GM12878 (cell line): ENCODE results near the gene WWOX. TPM values are rescaled to one million over a fixed set of nuclear protein-coding genes. Genes with fewer than 3 reads are reported as not detected.

Experiments
- ATAC-seq: fragments of 200-7000 bp; cut with Tn5 transposase; 3 replicates; pipeline ENCODE4 v1.9.1; 2020; ENCODE audit warnings: mild to moderate bottlenecking, moderate library complexity
- BruUV-seq: library from RNA; stranded (reverse); fragments of 400-500 nt; replicated peaks from 2 replicates; lab custom pipeline; 2021; lab: Mats Ljungman, UMichigan
- CTCF ChIA-PET: fragments of 300-600 bp; sonication (Branson Sonifier 250); formaldehyde crosslinking; extraction: SDS; loops from one replicate; lab custom pipeline; 2021; ENCODE audit warnings: inconsistent platforms; lab: Yijun Ruan, JAX
- POLR2A ChIA-PET: fragments of 350-600 bp; formaldehyde crosslinking; extraction: SDS; loops from one replicate; lab custom pipeline; 2021; ENCODE audit warnings: inconsistent platforms; lab: Charles Lee
- RAD21 ChIA-PET: fragments of 300-600 bp; sonication (Branson Sonifier 250); formaldehyde crosslinking; loops from one replicate; lab custom pipeline; 2023; ENCODE audit warnings: antibody characterized with exemption; ENCODE audit not compliant: unreplicated experiment; lab: Charles Lee
- SMC1A ChIA-PET: fragments of 300-600 bp; sonication (Branson Sonifier 250); formaldehyde crosslinking; loops from one replicate; lab custom pipeline; 2023; ENCODE audit not compliant: unreplicated experiment, uncharacterized antibody; lab: Charles Lee
- DNase-seq: peaks from one replicate; pipeline ENCODE4 v3.0.0-alpha.2; 2011; ENCODE audit warnings: low read depth, low spot score
- FAIRE-seq: peaks from 3 replicates; lab custom pipeline; 2011; peaks lifted over from hg19 to GRCh38; lab: Jason Lieb, UNC
- H2AFZ ChIP-seq: 2 replicates; pipeline ENCODE4 v1.6.0; 2011; ENCODE audit warnings: low read depth, low read length, control low read depth; ENCODE audit not compliant: control insufficient read depth
- H3K27ac ChIP-seq: 2 replicates; pipeline ENCODE4 v1.5.1; 2011; ENCODE audit warnings: control low read depth; ENCODE audit not compliant: control insufficient read depth, insufficient read depth
- H3K27me3 ChIP-seq, 2 experiments: replicated peaks in 1 of 2; 2 replicates each; pipeline versions ENCODE4 v1.6.0 to v1.6.1; 2011; ENCODE audit warnings: low read length in 1 of 2; ENCODE audit not compliant: control insufficient read depth in 2 of 2, insufficient read depth in 2 of 2
- H3K36me3 ChIP-seq, 2 experiments: 2 replicates each; pipeline ENCODE4 v1.5.1; 2011; ENCODE audit warnings: low read length in 1 of 2; ENCODE audit not compliant: control insufficient read depth in 2 of 2, insufficient read depth in 2 of 2
- H3K4me1 ChIP-seq: 2 replicates; pipeline ENCODE4 v1.6.1; 2011; ENCODE audit warnings: mild to moderate bottlenecking, low read length, moderate library complexity, mixed read lengths; ENCODE audit not compliant: control insufficient read depth, insufficient read depth
- H3K4me2 ChIP-seq: 2 replicates; pipeline ENCODE4 v1.6.0; 2011; ENCODE audit warnings: control low read depth; ENCODE audit not compliant: control insufficient read depth, insufficient read depth
- H3K4me3 ChIP-seq: fragments of 200-600 bp; sonication (generic); 2 replicates; pipeline ENCODE4 v1.5.1; 2016
- H3K79me2 ChIP-seq: 2 replicates; pipeline ENCODE4 v1.6.0; 2011; ENCODE audit warnings: low read length; ENCODE audit not compliant: control insufficient read depth, insufficient read depth
- H3K9ac ChIP-seq: 2 replicates; pipeline ENCODE4 v1.8.0; 2011; ENCODE audit warnings: low read length, control low read depth, mixed read lengths; ENCODE audit not compliant: control insufficient read depth, insufficient read depth
- H3K9me3 ChIP-seq: replicated peaks from 3 replicates; pipeline ENCODE4 v1.5.1; 2011; ENCODE audit warnings: mild to moderate bottlenecking, low read length; ENCODE audit not compliant: control insufficient read depth, insufficient read depth
- H4K20me1 ChIP-seq: 2 replicates; pipeline ENCODE4 v1.6.0; 2011; ENCODE audit not compliant: control insufficient read depth, insufficient read depth
- BACH1 ChIP-seq: fragments of 450-650 bp; IDR thresholded peaks from 2 replicates; pipeline ENCODE4 v1.6.1; 2017; ENCODE audit warnings: mild to moderate bottlenecking, borderline replicate concordance
- EGR1 ChIP-seq, 2 experiments: IDR thresholded peaks; 1 replicate in 1 of 2; 2 replicates in 1 of 2; pipeline ENCODE4 v1.6.1; 2011 to 2012; ENCODE audit warnings: low read depth in 2 of 2, low read length in 2 of 2, borderline replicate concordance in 1 of 2, mild to moderate bottlenecking in 1 of 2, moderate library complexity in 1 of 2
- EP300 ChIP-seq, 2 experiments: fragments of 150-350 bp in 1 of 2; IDR thresholded peaks; 2 replicates each; pipeline ENCODE4 v1.6.1; 2011 to 2012; ENCODE audit warnings: low read depth in 2 of 2, low read length in 2 of 2, borderline replicate concordance in 1 of 2, improper control_type of control experiment in 1 of 2, inconsistent platforms in 1 of 2; ENCODE audit not compliant: control insufficient read depth in 1 of 2
- KDM1A ChIP-seq: fragments of 200-600 bp; sonication (generic); IDR thresholded peaks from 2 replicates; pipeline ENCODE4 v1.6.1; 2016; ENCODE audit warnings: borderline replicate concordance
- MTA3 ChIP-seq: IDR thresholded peaks from 2 replicates; pipeline ENCODE4 v1.6.1; 2012; ENCODE audit warnings: low read length, inconsistent platforms, borderline replicate concordance
- RAD21 ChIP-seq: IDR thresholded peaks from 2 replicates; pipeline ENCODE4 v1.6.1; 2011; ENCODE audit warnings: mild to moderate bottlenecking, low read depth, low read length, moderate library complexity; ENCODE audit not compliant: insufficient read depth
- SIX5 ChIP-seq: IDR thresholded peaks from 2 replicates; pipeline ENCODE4 v1.6.1; 2011; ENCODE audit warnings: mild to moderate bottlenecking, low read depth, low read length, moderate library complexity; ENCODE audit not compliant: severe bottlenecking
- TCF7 ChIP-seq: IDR thresholded peaks from 2 replicates; pipeline ENCODE4 v1.6.1; 2014; ENCODE audit warnings: antibody characterized with exemption, borderline replicate concordance
- YY1 ChIP-seq: IDR thresholded peaks from 2 replicates; pipeline ENCODE4 v1.6.1; 2011; ENCODE audit warnings: low read depth, mild to moderate bottlenecking, low read length
- WGBS: methylation state at CpG from one replicate; pipeline ENCODE4 v1.1.6; 2016; ENCODE audit warnings: low lambda C conversion rate; ENCODE audit not compliant: insufficient replicate concordance, insufficient coverage; ENCODE audit errors: missing lambda C conversion rate; 5-methylcytosine and 5-hydroxymethylcytosine counted together
- in situ Hi-C: fragments of 300-500 bp; cut with MboI; formaldehyde crosslinking; loops from 9 replicates; pipeline ENCODE4 v1.14.3; 2018; ENCODE audit warnings: mixed read lengths
- intact Hi-C: fragments of 100-400 bp; cut with micrococcal nuclease; formaldehyde crosslinking; loops from one replicate; pipeline ENCODE4 v1.14.2; 2022; ENCODE audit not compliant: unreplicated experiment
- polyA plus RNA-seq, 11 experiments: library from polyadenylated mRNA; depleted of rRNA in 4 of 11; unstranded in 6 of 11; stranded (reverse) in 5 of 11; fragments of >200 nt; fragmentation: Nextera tagmentation in 4 of 11; fragmentation: Illumina TruSeq in 1 of 11; extraction: Ambion mirVana in 4 of 11; extraction: Trizol in 1 of 11; gene quantifications; 1 replicate in 1 of 11; 2 replicates in 10 of 11; pipeline versions ENCODE4 v1.2.1 to v1.2.3, GENCODE V29; 2011 to 2016; ENCODE audit warnings: inconsistent platforms in 2 of 11, missing spikeins in 2 of 11, low read depth in 1 of 11
- total RNA-seq, 4 experiments: library from RNA; depleted of rRNA in 3 of 4; stranded (reverse); fragments of >200 nt in 3 of 4; fragmentation: Illumina TruSeq in 1 of 4; extraction: Trizol in 1 of 4; gene quantifications; 2 replicates each; pipeline versions ENCODE4 v1.2.1 to v1.2.3, GENCODE V29; 2013 to 2021
- TF ChIP-seq, protein P1 (sequence below): fragments of 450-650 bp; IDR thresholded peaks from 2 replicates; pipeline ENCODE4 v1.6.1; 2016; ENCODE audit warnings: mild to moderate bottlenecking
- TF ChIP-seq, protein P2 (sequence below): fragments of 450-650 bp; IDR thresholded peaks from 2 replicates; pipeline ENCODE4 v1.6.1; 2017; ENCODE audit warnings: mild to moderate bottlenecking, moderate library complexity

The WWOX gene
- total and polyA plus RNA-seq, 10 of the 15 experiments (the other 5 are each of a cell fraction or from before 2014, with no cell fraction given) = 2.8 to 24.4 (median 17.8) TPM

DNA sequence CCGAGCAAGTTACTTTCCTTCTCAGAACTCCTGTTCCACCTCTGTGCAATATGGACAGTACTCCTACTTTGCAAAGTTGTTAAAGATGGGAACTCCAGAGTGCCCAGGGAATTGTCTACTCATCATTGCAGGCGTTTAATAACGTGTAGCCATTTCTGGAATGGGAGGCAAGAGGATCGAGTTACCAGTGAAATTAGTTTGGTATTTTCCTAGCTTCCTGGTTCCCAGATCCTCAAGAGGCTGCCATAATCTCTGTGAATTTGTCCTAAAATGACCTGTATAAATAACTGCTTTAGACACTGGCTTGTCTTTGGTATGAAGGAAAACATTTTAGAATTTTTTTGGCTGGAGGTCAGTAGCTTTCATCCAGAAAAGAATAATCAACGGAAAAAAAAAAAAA is 27.7 kb downstream of the WWOX start (continued):
- TF ChIP-seq EGR1 (IDR thresholded peaks at IDR 0.05; ENCODE audit: borderline replicate concordance in 1 of 2, low read depth in 2 of 2, low read length in 2 of 2) (no peak), MTA3 (no peak), BACH1 (no peak), YY1 (no peak), SIX5 (no peak)
- TF ChIP-seq, protein P1, sequence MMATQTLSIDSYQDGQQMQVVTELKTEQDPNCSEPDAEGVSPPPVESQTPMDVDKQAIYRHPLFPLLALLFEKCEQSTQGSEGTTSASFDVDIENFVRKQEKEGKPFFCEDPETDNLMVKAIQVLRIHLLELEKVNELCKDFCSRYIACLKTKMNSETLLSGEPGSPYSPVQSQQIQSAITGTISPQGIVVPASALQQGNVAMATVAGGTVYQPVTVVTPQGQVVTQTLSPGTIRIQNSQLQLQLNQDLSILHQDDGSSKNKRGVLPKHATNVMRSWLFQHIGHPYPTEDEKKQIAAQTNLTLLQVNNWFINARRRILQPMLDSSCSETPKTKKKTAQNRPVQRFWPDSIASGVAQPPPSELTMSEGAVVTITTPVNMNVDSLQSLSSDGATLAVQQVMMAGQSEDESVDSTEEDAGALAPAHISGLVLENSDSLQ = no peak
- TF ChIP-seq, protein P2, sequence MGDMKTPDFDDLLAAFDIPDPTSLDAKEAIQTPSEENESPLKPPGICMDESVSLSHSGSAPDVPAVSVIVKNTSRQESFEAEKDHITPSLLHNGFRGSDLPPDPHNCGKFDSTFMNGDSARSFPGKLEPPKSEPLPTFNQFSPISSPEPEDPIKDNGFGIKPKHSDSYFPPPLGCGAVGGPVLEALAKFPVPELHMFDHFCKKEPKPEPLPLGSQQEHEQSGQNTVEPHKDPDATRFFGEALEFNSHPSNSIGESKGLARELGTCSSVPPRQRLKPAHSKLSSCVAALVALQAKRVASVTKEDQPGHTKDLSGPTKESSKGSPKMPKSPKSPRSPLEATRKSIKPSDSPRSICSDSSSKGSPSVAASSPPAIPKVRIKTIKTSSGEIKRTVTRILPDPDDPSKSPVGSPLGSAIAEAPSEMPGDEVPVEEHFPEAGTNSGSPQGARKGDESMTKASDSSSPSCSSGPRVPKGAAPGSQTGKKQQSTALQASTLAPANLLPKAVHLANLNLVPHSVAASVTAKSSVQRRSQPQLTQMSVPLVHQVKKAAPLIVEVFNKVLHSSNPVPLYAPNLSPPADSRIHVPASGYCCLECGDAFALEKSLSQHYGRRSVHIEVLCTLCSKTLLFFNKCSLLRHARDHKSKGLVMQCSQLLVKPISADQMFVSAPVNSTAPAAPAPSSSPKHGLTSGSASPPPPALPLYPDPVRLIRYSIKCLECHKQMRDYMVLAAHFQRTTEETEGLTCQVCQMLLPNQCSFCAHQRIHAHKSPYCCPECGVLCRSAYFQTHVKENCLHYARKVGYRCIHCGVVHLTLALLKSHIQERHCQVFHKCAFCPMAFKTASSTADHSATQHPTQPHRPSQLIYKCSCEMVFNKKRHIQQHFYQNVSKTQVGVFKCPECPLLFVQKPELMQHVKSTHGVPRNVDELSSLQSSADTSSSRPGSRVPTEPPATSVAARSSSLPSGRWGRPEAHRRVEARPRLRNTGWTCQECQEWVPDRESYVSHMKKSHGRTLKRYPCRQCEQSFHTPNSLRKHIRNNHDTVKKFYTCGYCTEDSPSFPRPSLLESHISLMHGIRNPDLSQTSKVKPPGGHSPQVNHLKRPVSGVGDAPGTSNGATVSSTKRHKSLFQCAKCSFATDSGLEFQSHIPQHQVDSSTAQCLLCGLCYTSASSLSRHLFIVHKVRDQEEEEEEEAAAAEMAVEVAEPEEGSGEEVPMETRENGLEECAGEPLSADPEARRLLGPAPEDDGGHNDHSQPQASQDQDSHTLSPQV = no peak

DNA sequence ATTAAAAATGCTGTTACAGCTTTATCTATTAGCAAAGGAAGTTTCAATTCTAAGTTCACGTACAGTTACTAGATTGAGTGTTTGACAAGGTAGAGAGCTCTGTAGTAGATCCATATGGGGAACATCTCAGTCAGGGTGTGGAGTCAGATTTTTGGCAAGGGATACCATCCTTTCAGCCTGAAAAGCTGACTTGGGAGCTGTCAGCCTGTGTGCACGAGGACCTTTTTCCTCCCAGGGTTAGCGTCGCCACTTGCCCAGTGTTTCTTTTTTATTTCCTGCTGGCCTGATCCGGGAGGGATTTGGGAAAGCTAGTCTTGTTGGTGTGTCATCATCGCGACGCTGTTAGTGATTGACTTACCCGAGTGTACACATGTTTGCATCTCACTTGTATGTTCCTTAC is 29.5 kb downstream of the WWOX start:
- H3K9me3 ChIP-seq = no peaks in the 10 kb centered on the region
- no TSS peak for BruUV-seq
- H4K20me1 ChIP-seq = no peaks in the 10 kb centered on the region
- WGBS = 97% methylated on average over 9 of the region's 9 CpGs
- no peak overlapping the region for H3K4me2 ChIP-seq
- no peak overlapping the region for H2AFZ ChIP-seq
- SMC1A ChIA-PET = no interaction called here
- CTCF ChIA-PET = interaction anchor here (0.6 kb wide), 1 partner anchor 386 kb away, joined by 3 read pairs; no protein-coding TSS in a partner anchor
- RAD21 ChIA-PET = no interaction called here
- ATAC-seq (no peak), FAIRE-seq (no peak), DNase-seq (no peak)
- H3K79me2 ChIP-seq = no peaks in the 10 kb centered on the region
- H3K27me3 ChIP-seq = no peaks in the 10 kb centered on the region
- no peaks in the 10 kb centered on the region; a peak in 1 of 4 replicates for H3K36me3 ChIP-seq
- H3K27ac ChIP-seq = no peak overlapping the region
- H3K4me3 ChIP-seq = no peak overlapping the region
- intact Hi-C loops = no loop called here
- H3K9ac ChIP-seq = no peak overlapping the region
- H3K4me1 ChIP-seq = no peaks in the 10 kb centered on the region; the same call in 1 of the 2 replicates
- POLR2A ChIA-PET = no interaction called here
- TF ChIP-seq TCF7 (no peak), RAD21 (no peak), KDM1A (no peak), EP300 (IDR thresholded peaks at IDR 0.05; ENCODE audit: borderline replicate concordance in 1 of 2, control insufficient read depth in 1 of 2, low read depth in 2 of 2, low read length in 2 of 2) (no peak)
- in situ Hi-C loops = loop anchor here (10.0 kb wide), 2 partner anchors 646 to 1476 kb away; partner anchors contain the start of gene MAF
